GM19468 (cell line): ENCODE results near the gene PRAME.
"Not testable (repeated sequence)": the region's sequence is repeated elsewhere in the genome, so short reads cannot be mapped to it uniquely, and the experiment has no call there.

Source experiments
- ATAC-seq: cut with Tn5 transposase; IDR thresholded peaks from one replicate; pipeline ENCODE4 v1.9.1; 2021; ENCODE audit warnings: mild to moderate bottlenecking, moderate library complexity, moderate number of reproducible peaks; ENCODE audit not compliant: unreplicated experiment; ENCODE audit errors: extremely low read depth

Gene PRAME

GRCh38 chr22:22553735-22554586 is 5.1 kb downstream of the PRAME start:
- no peak for ATAC-seq

- no peak for ATAC-seq
Measured at GRCh38 chr22:22553141-22553540, 5.9 kb downstream of the PRAME start.

GRCh38 chr22:22552630-22553029 is 6.4 kb downstream of the PRAME start:
- no peak for ATAC-seq

- no peak for ATAC-seq
Measured at GRCh38 chr22:22550789-22551434, 8.2 kb downstream of the PRAME start.

- ATAC-seq: no peak
Measured at GRCh38 chr22:22548910-22549309, 10.2 kb downstream of the PRAME start.

GRCh38 chr22:22548317-22548716 is 10.7 kb downstream of the PRAME start:
- no peak for ATAC-seq

GRCh38 chr22:22547692-22548300 is 11.3 kb downstream of the PRAME start:
- ATAC-seq: no peak

- no peak for ATAC-seq
Measured at GRCh38 chr22:22547226-22547625, 11.8 kb downstream of the PRAME start.

- no peak for ATAC-seq
Measured at GRCh38 chr22:22546490-22546889, 12.6 kb downstream of the PRAME start.

GRCh38 chr22:22545084-22545483 is 14.0 kb downstream of the PRAME start:
- no peak for ATAC-seq

- ATAC-seq: no peak
Measured at GRCh38 chr22:22538226-22538989, 20.7 kb downstream of the PRAME start.

GRCh38 chr22:22536916-22537315 is 22.1 kb downstream of the PRAME start:
- ATAC-seq: no peak

GRCh38 chr22:22536515-22536914 is 22.6 kb downstream of the PRAME start:
- no peak for ATAC-seq

GRCh38 chr22:22535662-22536061 is 23.4 kb downstream of the PRAME start:
- ATAC-seq: no peak

- ATAC-seq: no peak
Measured at GRCh38 chr22:22534604-22535415, 24.3 kb downstream of the PRAME start.

- ATAC-seq: no peak
Measured at GRCh38 chr22:22533863-22534262, 25.2 kb downstream of the PRAME start.

- no peak for ATAC-seq
Measured at GRCh38 chr22:22533417-22533816, 25.6 kb downstream of the PRAME start.

GRCh38 chr22:22532547-22533071 is 26.5 kb downstream of the PRAME start:
- ATAC-seq: not testable (repeated sequence)

GRCh38 chr22:22531770-22532546 is 27.1 kb downstream of the PRAME start:
- no peak for ATAC-seq
